ENCODE measurements around the gene RGL1.

DNA sequence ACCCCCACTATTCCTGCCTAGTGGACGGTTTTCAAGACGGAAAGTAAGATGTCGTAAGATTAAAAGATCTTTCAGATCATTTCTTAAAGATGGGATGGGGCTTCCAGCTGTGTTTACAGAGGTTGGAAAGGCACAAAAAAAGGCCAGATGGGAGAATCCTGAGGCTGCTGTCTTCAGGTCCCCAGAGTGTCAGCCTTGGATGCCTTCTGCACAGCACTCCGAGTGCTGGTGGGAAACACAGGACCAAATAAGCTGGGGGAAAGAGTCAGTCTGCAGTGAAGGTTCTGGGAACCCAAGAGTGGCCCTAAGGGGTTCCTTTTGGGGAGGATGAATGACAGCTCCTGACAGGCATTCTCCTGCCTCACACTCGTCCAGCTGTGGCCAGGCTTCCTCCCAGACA is 136.1 kb downstream of the RGL1 start:
- TF ChIP-seq, protein P1, sequence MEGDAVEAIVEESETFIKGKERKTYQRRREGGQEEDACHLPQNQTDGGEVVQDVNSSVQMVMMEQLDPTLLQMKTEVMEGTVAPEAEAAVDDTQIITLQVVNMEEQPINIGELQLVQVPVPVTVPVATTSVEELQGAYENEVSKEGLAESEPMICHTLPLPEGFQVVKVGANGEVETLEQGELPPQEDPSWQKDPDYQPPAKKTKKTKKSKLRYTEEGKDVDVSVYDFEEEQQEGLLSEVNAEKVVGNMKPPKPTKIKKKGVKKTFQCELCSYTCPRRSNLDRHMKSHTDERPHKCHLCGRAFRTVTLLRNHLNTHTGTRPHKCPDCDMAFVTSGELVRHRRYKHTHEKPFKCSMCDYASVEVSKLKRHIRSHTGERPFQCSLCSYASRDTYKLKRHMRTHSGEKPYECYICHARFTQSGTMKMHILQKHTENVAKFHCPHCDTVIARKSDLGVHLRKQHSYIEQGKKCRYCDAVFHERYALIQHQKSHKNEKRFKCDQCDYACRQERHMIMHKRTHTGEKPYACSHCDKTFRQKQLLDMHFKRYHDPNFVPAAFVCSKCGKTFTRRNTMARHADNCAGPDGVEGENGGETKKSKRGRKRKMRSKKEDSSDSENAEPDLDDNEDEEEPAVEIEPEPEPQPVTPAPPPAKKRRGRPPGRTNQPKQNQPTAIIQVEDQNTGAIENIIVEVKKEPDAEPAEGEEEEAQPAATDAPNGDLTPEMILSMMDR (IDR thresholded peaks at IDR 0.05) = no peak
- no peak for TF ChIP-seq POLR2A (IDR thresholded peaks at IDR 0.05)
- no peak for TF ChIP-seq POLR2AphosphoS5 (IDR thresholded peaks at IDR 0.05)
- no peak for TF ChIP-seq EP300 (IDR thresholded peaks at IDR 0.05)
